ENCODE measurements around the gene AP1B1.

Gene AP1B1

DNA sequence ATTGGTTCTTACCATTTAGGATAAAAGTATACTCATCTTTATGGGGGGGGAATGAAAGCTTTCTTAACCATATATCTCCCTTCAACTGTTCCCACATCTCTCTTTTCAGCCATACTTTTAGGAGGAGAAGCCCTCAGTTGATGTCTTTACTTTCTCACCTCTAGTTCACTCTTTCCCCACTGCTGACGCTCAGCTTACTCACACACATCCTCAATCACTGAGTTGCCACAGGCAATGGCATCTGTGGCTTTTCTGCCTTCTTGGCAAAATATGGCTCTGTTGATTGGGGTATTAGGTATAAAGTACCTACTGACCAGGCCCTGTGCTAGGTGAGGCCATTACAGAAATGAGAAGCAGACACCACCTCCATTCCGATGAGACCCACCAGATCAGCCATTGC lies 12.2 kb upstream of the AP1B1 start:
- Mint-ChIP-seq H3K27ac (no peak overlapping the region), H3K9me3 (no peaks in the 10 kb centered on the region), H3K4me3 (no peak overlapping the region), H3K4me1 (ENCODE audit: low read depth) (peaks cover 11% of the 10 kb centered on the region), H3K36me3 (ENCODE audit: low read depth) (no peaks in the 10 kb centered on the region), H3K27me3 (peaks cover 4% of the 10 kb centered on the region)
- intact Hi-C loops (cut with micrococcal nuclease), result no loop called here

DNA sequence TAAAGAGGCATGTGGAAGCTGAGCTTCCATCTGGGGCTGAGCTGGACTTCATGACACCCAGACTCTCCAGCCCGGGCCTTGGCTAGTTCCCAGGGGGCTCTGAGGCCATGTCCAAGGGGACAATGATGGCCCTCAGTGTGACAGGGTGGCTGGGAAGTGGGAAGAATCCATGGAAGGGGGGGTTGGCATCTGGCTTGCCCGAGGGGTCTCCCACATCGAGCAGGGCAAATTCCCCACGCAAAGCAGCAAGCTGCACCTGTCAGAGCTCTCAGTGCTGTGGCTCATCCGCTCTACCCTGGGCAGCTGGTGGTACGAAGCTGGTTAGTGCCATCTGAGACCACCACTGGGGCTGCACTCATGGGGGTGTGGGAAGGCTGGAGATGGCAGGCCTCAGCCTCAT lies 9.4 kb upstream of the AP1B1 start:
- H3K4me3 Mint-ChIP-seq, result no peak overlapping the region
- intact Hi-C loops (cut with micrococcal nuclease), result no loop called here
- H3K4me1 Mint-ChIP-seq (ENCODE audit: low read depth), result peaks cover 37% of the 10 kb centered on the region
- no peaks in the 10 kb centered on the region for H3K36me3 Mint-ChIP-seq (ENCODE audit: low read depth)
- H3K9me3 Mint-ChIP-seq, result no peaks in the 10 kb centered on the region
- H3K27ac Mint-ChIP-seq, result no peak overlapping the region
- peaks cover 4% of the 10 kb centered on the region for H3K27me3 Mint-ChIP-seq

DNA sequence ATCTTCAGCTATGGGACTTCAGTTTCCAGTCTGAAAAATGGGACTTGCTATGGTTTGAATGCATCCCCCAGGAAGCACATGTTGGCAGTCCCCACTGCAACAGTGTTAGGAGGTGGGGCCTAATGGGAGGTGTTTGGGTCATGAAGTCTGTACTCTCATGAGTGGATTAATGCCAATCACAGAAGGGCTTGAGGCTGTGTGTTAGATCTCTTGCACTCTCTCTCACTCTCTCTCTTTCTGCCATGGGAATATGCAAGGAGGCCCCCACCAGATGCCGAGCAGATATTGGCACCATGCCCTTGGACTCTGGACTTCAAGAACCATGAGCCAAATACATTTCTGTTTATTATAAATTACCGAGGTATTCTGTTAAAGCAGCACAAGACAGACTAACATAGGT lies 7.8 kb upstream of the AP1B1 start:
- H3K27me3 Mint-ChIP-seq, result peaks cover 4% of the 10 kb centered on the region
- intact Hi-C loops (cut with micrococcal nuclease), result no loop called here
- H3K27ac Mint-ChIP-seq, result no peak overlapping the region
- H3K9me3 Mint-ChIP-seq, result no peaks in the 10 kb centered on the region
- H3K36me3 Mint-ChIP-seq (ENCODE audit: low read depth), result no peaks in the 10 kb centered on the region
- no peak overlapping the region for H3K4me3 Mint-ChIP-seq
- peaks cover 44% of the 10 kb centered on the region for H3K4me1 Mint-ChIP-seq (ENCODE audit: low read depth)

DNA sequence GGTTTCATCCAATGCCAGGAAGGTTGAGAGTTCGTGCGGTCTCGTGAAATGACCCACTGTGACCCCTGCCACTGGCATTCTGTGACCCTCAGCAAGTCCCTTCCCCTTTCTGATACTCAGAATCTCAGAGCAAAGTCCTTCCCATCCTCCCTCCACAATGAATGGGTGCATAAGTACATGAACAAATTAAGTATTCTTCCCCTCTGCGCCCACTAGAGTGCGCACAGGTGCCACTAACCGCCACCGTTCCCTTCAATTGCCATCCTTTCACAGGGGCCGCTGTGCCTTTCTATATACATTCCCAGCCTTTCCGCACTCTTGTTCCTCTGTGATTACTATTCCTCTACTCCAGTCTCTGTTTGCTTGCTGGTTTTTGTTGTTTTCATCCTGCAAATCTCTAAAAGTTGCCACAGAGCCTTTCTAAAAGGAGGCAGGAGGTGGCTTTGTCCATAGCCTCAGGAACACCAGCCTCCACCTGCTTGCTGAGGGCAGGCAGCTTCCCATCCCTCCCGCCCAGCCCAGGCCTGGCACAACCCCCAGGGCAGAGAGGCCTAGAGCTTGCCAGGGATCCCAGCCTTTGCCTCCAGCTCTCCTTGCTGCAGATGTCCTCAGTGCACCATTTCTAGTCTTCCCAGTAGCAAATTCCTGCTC lies 6.7 kb upstream of the AP1B1 start:
- intact Hi-C loops (cut with micrococcal nuclease), result loop anchor here (2.0 kb wide), 1 partner anchor 130 kb away; no protein-coding TSS in a partner anchor
- peaks cover 46% of the 10 kb centered on the region for H3K4me1 Mint-ChIP-seq (ENCODE audit: low read depth)
- no peaks in the 10 kb centered on the region for H3K36me3 Mint-ChIP-seq (ENCODE audit: low read depth)
- no peak overlapping the region for H3K4me3 Mint-ChIP-seq
- H3K9me3 Mint-ChIP-seq, result no peaks in the 10 kb centered on the region
- H3K27me3 Mint-ChIP-seq, result peaks cover 4% of the 10 kb centered on the region
- H3K27ac Mint-ChIP-seq, result peak overlapping the region; percentile 70

DNA sequence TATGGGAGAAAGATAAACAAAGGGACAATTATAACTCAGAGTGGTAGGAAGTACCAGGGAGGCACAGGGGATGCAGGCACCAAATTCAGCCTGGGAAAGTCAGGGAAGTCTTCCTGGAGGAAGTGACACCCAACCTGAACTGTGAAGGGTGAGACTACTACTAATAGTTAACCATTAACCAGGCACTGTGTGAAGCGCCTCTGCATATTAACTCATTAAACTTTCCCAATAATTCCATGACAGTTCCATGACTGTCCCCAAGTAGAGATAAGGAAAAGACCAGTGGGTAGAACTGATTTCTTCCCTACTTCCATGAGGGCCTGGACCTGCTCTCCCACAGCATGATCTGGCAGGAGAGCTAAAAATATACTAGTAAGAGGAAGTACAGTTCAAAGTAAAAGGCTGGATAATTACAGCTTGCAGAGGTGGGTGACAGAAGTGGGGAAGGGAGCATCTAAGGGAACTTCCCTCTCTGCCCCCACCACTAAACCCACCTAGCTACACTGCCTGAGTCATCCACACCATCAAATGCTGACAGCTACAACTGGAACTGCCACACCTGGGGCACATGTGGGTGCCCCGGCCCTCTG lies 4.7 kb upstream of the AP1B1 start:
- no peak overlapping the region for H3K4me3 Mint-ChIP-seq
- intact Hi-C loops (cut with micrococcal nuclease), result no loop called here

DNA sequence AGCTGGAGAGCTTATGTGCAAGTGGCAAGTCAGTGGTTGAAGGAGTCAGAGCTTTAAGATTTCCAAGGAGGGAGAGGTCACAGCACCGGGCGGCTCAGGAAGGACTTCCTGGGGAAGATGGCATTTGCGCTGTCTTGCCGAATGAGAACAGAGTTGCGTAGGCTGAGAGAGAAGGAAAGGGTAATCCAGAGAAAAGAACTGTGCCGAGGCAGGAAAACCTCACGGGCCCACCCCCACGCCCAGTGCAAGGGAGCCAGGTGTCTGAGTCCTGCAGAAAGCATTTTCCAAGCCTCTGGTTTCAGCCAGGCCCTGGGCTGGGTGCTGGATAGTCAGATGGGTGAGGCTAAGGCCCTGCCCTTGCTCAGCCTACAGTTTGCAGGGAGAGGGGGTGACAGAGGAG lies 3.2 kb upstream of the AP1B1 start:
- no peak overlapping the region for H3K4me3 Mint-ChIP-seq

More for the DNA sequence above, 4.7 kb upstream of the AP1B1 start:
- H3K27me3 Mint-ChIP-seq, result peaks cover 4% of the 10 kb centered on the region
- peaks cover 4% of the 10 kb centered on the region for H3K36me3 Mint-ChIP-seq (ENCODE audit: low read depth)
- H3K4me1 Mint-ChIP-seq (ENCODE audit: low read depth), result peaks cover 55% of the 10 kb centered on the region
- H3K9me3 Mint-ChIP-seq, result no peaks in the 10 kb centered on the region
- H3K27ac Mint-ChIP-seq, result peak overlapping the region; percentile 70

DNA sequence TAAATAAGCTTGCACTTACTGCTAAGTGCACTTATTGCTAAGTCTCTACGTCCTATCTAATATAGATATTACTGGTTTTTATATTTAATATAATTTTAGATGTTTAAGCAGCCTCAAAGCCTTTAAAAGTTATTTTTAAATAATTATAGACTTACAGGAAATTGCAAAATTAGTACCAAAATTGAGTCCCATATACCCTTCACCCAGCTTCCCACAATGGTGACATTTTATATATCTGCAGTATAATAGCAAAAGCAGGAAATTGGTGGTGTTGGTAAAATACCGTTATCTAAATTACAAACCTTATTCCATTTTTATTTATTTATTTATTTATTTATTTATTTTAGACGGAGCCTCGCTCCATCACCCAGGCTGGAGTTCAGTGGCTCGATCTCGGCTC lies 1.9 kb upstream of the AP1B1 start:
- peaks cover 65% of the 10 kb centered on the region for H3K4me1 Mint-ChIP-seq (ENCODE audit: low read depth)

More for the DNA sequence above, 3.2 kb upstream of the AP1B1 start:
- H3K27ac Mint-ChIP-seq, result peak overlapping the region; percentile 5
- H3K4me1 Mint-ChIP-seq (ENCODE audit: low read depth), result peaks cover 60% of the 10 kb centered on the region
- peaks cover 20% of the 10 kb centered on the region for H3K36me3 Mint-ChIP-seq (ENCODE audit: low read depth)
- H3K9me3 Mint-ChIP-seq, result no peaks in the 10 kb centered on the region
- peaks cover 3% of the 10 kb centered on the region for H3K27me3 Mint-ChIP-seq
- intact Hi-C loops (cut with micrococcal nuclease), result no loop called here

DNA sequence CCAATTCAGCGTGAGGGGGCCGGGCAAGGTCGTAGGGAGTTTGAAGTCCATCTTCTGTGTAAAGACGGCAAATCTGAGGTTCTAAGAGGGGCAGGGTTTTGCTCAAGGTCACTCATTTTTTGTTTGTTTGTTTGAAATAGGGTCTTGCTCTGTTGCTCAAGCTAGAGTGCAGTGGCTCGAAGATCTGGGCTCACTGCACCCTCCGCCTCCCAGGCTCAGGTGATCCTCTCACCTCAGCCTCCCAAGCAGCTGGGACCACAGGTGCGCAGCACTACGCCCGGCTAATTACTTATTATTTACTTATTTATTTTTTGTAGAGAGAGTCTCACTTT lies 355 bp upstream of the AP1B1 start:
- H3K36me3 Mint-ChIP-seq (ENCODE audit: low read depth), result peaks cover 48% of the 10 kb centered on the region
- no peaks in the 10 kb centered on the region for H3K9me3 Mint-ChIP-seq
- peaks cover 67% of the 10 kb centered on the region for H3K4me1 Mint-ChIP-seq (ENCODE audit: low read depth)
- intact Hi-C loops (cut with micrococcal nuclease), result loop anchor here (5.0 kb wide), 2 partner anchors 76 to 89 kb away; no protein-coding TSS in a partner anchor
- H3K27me3 Mint-ChIP-seq, result no peaks in the 10 kb centered on the region
- peak overlapping the region; percentile 88 for H3K27ac Mint-ChIP-seq
- H3K4me3 Mint-ChIP-seq, result peak overlapping the region; percentile 95

More for the DNA sequence above, 1.9 kb upstream of the AP1B1 start:
- no peak overlapping the region for H3K4me3 Mint-ChIP-seq
- peaks cover 33% of the 10 kb centered on the region for H3K36me3 Mint-ChIP-seq (ENCODE audit: low read depth)
- no peaks in the 10 kb centered on the region for H3K9me3 Mint-ChIP-seq
- no peaks in the 10 kb centered on the region for H3K27me3 Mint-ChIP-seq
- intact Hi-C loops (cut with micrococcal nuclease), result no loop called here
- H3K27ac Mint-ChIP-seq, result no peak overlapping the region

DNA sequence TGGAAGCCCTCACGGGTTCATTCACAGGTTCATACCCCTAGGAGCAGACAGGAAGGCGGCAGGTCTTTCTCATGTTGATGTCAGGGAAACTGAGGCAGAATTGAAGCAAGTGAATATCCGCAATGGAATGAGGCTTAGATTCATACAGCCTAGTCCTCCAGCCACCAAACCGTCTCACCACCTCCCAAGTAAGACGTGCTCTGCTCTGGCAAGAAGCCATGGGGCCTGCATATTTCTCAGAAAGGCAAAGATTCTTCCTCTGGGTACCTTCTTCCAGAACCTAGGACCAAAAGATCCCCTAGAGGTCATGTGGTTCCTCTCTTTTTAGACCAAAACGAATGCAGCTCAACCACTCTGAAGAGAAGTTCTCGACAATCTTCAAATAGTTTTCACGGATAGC lies 1.7 kb downstream of the AP1B1 start:
- peak overlapping the region; percentile 88 for H3K27ac Mint-ChIP-seq
- intact Hi-C loops (cut with micrococcal nuclease), result loop anchor here (5.0 kb wide), 2 partner anchors 74 to 91 kb away; no protein-coding TSS in a partner anchor

DNA sequence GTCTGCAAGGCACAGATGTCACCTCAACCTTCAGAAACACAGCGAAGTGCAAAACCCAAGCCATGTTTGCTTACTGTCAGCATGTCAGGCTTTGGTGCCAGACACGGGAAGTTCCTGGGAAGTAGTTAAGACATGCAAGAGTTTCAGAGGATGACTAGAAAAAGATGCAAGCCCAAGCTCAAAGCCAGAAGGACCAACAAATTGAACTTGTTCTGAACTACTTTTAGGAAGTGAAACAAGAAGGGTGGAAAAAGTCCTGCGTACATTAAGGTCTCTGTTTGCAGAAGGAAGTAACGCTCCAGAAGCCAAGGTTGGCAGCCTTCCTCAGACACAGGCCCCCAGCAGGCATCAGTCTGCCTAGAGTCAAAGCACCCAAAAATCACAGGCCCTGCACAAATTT lies 2.6 kb downstream of the AP1B1 start:
- H3K4me1 Mint-ChIP-seq (ENCODE audit: low read depth), result peaks cover 72% of the 10 kb centered on the region
- no peaks in the 10 kb centered on the region for H3K9me3 Mint-ChIP-seq
- H3K27ac Mint-ChIP-seq, result peak overlapping the region; percentile 88
- intact Hi-C loops (cut with micrococcal nuclease), result loop anchor here (2.0 to 5.0 kb wide), 3 partner anchors 17 to 92 kb away; no protein-coding TSS in a partner anchor
- no peaks in the 10 kb centered on the region for H3K27me3 Mint-ChIP-seq
- peak overlapping the region; percentile 95 for H3K4me3 Mint-ChIP-seq
- peaks cover 78% of the 10 kb centered on the region for H3K36me3 Mint-ChIP-seq (ENCODE audit: low read depth)

More for the DNA sequence above, 1.7 kb downstream of the AP1B1 start:
- Mint-ChIP-seq H3K4me3 (peak overlapping the region; percentile 95), H3K36me3 (ENCODE audit: low read depth) (peaks cover 69% of the 10 kb centered on the region), H3K4me1 (ENCODE audit: low read depth) (peaks cover 71% of the 10 kb centered on the region), H3K27me3 (no peaks in the 10 kb centered on the region), H3K9me3 (no peaks in the 10 kb centered on the region)

DNA sequence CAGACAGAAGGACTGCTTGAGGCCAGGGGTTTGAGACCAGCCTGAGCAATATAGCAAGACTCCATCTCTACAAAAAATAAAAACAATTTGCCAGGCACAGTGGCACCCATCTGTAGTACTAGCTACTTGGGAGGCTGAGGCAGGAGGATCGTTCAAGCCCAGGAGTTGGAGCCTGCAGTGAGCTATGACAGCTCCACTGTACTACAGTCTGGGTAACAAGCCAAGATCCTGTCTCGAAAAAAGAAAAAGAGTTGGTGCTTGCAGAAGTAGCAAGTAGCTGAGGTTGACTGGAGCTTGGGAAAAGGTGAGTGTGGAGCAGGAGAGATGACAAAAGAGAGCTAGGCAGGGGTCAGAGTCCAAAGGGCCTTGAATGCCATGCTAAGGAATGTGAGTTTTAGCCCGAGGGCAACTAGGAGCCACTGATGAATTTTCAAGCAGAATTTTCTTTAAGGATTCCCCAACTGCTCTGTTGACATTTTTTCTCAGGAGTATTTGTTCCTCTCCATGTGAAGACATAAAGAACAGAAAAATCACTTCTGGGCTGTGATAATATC lies 3.1 kb downstream of the AP1B1 start:
- Mint-ChIP-seq H3K4me1 (ENCODE audit: low read depth) (peaks cover 78% of the 10 kb centered on the region), H3K36me3 (ENCODE audit: low read depth) (peaks cover 83% of the 10 kb centered on the region), H3K27ac (peak overlapping the region; percentile 88), H3K27me3 (no peaks in the 10 kb centered on the region), H3K4me3 (peak overlapping the region; percentile 95), H3K9me3 (no peaks in the 10 kb centered on the region)
- intact Hi-C loops (cut with micrococcal nuclease), result loop anchor here (2.0 to 5.0 kb wide), 3 partner anchors 16 to 92 kb away; no protein-coding TSS in a partner anchor

DNA sequence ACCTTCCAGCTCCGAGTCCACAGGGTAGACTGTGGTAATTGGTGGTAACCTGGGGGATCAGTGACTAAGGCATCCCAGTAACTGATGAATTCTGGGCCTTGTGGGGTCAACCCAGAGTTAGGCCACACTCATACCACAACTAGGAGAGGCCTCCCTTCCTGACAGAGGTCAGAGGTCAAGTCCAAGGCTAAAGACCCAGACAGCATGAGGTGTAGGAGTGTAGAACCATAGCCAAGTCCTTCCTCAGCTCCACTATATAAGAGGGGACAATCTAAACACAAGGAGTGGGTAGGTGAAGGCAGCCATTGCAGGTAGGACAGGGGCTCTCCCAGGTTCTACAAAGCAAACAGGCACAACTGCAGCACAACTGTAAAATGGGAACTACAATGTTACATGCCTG lies 4.6 kb downstream of the AP1B1 start:
- intact Hi-C loops (cut with micrococcal nuclease), result loop anchor here (2.0 kb wide), 1 partner anchor 15 kb away; no protein-coding TSS in a partner anchor
- peaks cover 85% of the 10 kb centered on the region for H3K4me1 Mint-ChIP-seq (ENCODE audit: low read depth)
- peak overlapping the region; percentile 88 for H3K27ac Mint-ChIP-seq

DNA sequence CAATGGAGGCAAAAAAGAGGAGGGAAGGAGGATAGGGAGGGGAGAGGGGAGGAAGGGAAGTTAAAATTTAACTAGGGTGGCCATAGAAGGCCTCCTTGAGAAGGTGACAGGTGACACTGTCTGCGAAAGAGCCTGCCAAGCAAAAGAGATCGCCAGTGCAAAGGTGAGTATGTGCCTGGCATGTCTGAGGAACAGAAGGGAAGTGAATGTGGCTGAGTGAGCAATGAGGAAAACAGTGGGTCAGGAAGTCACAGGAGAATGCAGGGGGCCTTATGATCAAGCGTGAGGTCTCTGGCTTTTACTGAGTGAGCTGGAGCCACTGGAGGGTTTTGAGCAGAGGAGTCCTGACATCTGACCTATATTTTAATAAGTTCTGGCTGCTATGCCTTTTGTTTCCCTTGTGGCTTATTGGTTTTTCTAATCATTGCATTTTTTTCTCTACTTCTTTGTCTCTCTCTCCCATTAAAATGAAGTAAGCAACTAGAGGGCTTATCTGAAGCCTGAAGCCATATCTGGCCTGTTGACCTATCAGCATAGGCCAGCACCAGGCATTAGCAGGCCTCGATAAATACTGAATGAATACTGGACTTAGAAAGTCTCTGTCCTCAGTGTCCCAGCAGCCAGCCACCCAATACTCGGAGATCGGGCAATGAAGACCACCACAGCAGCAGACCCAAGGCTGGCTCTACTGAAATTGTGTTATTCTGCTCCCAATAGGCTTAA lies 5.6 kb downstream of the AP1B1 start:
- peak overlapping the region; percentile 95 for H3K4me3 Mint-ChIP-seq
- no peaks in the 10 kb centered on the region for H3K27me3 Mint-ChIP-seq
- peaks cover 100% of the 10 kb centered on the region for H3K36me3 Mint-ChIP-seq (ENCODE audit: low read depth)
- intact Hi-C loops (cut with micrococcal nuclease), result no loop called here
- no peaks in the 10 kb centered on the region for H3K9me3 Mint-ChIP-seq
- peaks cover 84% of the 10 kb centered on the region for H3K4me1 Mint-ChIP-seq (ENCODE audit: low read depth)
- H3K27ac Mint-ChIP-seq, result peak overlapping the region; percentile 88

More for the DNA sequence above, 4.6 kb downstream of the AP1B1 start:
- H3K27me3 Mint-ChIP-seq, result no peaks in the 10 kb centered on the region
- H3K4me3 Mint-ChIP-seq, result peak overlapping the region; percentile 95
- H3K9me3 Mint-ChIP-seq, result no peaks in the 10 kb centered on the region
- H3K36me3 Mint-ChIP-seq (ENCODE audit: low read depth), result peaks cover 98% of the 10 kb centered on the region

DNA sequence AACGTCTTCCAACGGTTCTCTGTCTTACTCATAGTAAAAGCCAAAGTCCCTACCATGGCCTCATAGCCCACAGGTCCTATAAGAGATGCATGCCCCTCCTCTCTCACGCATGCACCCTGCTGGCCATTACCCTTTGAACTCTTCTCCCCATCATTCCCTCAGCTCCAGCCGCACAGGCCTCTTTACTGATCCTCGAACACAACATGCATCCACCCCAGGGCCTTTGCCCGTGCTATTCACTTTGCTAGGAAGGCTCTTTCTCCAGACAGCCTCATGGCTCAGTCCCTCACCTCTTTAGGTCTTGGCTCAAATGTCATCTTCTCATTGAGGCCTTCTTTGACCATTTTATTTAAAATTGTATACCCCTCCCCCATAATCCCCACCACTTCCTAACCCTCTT lies 7.5 kb downstream of the AP1B1 start:
- Mint-ChIP-seq H3K4me3 (peak overlapping the region; percentile 43), H3K4me1 (ENCODE audit: low read depth) (peaks cover 90% of the 10 kb centered on the region), H3K36me3 (ENCODE audit: low read depth) (peaks cover 100% of the 10 kb centered on the region), H3K27ac (peak overlapping the region; percentile 18), H3K27me3 (no peaks in the 10 kb centered on the region), H3K9me3 (no peaks in the 10 kb centered on the region)
- intact Hi-C loops (cut with micrococcal nuclease), result no loop called here

Data from dendritic cell treated with granulocyte-macrophage colony-stimulating factor and Interleukin-4, amounts not matched to agents 40 ng/mL and 50 ng/mL, for 4 days (primary cell).